HG03354 (cell line): ENCODE results near the gene GPR139.

Source experiments
- ATAC-seq: cut with Tn5 transposase; IDR thresholded peaks from one replicate; pipeline ENCODE4 v1.9.1; 2021; ENCODE audit warnings: mild to moderate bottlenecking; ENCODE audit not compliant: unreplicated experiment, poor library complexity, severe bottlenecking

Gene GPR139

DNA sequence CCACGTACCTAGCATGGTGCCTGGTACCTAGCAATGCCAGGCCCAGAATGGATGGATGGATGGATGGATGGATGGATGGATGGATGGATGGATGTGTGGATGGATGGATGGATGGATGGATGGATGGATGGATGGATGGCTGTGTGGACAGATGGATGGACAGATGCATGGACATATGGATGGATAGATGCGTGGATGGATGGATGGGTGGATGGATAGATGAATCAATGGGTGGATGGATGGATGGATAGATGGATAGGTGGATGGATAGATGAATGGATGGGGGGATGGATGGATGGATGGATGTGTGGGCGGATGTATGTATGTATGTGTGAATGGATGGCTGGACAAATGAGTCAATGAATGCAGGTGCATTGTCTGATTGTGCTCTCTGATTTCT, 12.6 kb downstream of the GPR139 start:
- no peak for ATAC-seq

DNA sequence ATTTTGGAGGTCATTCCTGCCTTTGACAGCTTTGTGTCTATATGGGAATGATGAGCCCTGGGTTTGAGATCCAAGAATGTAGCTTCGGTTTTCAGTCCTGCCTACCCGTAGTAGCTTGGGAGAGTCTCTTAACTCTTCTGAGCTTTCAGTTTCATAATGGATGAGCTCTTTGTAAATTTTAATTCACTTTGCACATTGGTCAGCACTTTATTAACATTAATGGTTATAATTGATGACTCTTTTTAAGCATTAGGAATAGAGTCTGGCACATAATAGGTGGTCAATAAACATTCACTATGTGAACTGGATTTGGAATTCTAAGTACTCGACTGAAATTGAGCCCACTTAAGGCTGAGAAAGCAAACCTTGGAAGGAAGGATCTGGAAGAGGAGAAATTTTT, 17.3 kb downstream of the GPR139 start:
- no peak for ATAC-seq

DNA sequence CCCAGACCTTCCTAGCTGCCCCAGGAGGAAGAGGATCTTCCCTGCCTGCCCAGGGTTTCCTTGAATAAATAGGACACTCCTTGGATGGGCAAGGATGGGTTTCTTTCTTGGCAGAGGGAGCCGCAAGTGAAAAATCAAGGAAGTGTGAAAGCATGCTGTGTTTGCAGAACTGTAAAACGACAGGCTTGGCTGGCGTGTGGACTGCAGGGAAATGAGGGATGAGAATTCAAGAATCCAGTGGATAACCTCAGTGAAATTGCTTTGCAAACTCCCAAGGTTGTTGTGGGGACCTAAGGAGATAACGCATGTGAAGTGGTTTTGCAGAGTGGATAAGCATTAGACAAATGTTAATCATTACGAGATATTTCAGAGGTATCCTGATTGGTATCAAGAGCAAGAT, 20.4 kb downstream of the GPR139 start:
- ATAC-seq = no peak

DNA sequence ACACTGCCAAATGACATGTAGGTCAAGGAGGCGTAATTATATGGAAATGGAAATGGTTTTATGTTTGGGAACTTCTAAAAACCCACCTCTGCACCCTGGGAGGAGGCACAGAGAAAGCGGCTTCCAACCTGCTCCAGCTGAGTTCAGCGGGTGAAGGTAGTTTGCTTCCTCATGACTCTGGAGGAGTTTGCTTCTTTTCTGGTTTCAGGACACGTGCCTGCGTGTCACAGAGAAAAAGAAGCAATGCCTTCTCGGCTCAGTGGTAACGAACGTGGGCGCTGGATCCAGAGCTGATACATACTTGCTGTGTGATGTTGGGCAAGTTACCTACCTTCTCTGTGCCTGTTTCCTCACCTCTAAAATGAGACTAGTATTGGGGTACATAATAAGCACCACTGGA, 22.1 kb downstream of the GPR139 start:
- ATAC-seq = no peak

DNA sequence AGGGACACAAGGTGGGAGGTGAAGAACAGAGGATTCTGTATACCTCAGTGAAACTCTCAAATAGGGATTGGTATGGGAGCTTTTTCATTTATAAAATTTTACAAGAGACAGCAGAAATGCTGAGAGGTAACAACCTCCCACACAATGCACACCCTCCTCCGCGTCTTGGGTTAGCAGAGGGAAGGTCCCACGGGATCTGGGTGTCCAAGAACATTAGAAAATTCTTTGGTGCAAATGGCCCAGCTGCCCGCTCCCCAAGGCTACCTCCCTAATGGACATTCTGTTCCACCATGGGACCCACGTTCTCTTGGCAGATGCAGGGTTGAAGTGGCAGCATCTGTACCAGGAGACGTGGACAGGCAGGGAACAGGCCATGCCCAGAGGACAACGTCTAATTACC, 22.5 kb downstream of the GPR139 start:
- no peak for ATAC-seq

DNA sequence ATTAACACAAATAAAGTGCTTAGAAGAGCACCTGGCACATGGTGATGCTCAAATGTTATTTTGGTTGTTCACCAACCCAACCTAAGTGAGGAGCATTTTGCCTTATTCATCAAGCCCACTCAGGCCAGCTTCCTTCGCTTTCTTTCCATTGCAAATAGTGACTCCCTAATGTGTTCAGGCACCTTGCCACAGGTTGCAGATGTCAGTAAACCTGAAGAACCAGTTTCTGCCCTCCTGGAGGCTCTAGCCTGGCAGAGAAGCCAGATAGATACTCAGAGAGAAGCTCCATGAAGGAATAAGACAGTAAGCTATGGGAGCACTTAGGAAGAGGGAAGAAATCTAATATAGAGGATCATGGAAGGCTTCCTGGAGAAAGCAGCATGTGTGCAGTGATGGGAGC, 23.9 kb downstream of the GPR139 start:
- no peak for ATAC-seq

DNA sequence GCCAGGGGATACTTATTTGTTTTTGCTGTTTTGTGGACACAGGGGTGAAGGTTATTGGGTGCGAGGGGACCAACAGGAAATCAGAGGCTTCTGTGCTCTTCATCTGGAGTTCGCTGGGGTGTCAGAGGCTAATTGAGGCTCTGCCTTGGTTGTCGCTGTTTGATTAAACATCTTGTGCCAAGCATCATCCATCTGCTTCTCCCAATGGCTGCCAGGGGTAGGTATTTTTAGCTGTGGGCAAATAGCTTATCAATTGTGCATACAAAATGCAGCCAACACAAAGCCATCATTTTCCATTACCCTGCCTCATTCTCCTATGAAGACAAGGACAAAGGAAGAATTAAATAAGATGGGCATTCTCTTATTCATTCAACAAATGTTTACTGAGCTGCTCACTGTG, 27.8 kb downstream of the GPR139 start:
- no peak for ATAC-seq

DNA sequence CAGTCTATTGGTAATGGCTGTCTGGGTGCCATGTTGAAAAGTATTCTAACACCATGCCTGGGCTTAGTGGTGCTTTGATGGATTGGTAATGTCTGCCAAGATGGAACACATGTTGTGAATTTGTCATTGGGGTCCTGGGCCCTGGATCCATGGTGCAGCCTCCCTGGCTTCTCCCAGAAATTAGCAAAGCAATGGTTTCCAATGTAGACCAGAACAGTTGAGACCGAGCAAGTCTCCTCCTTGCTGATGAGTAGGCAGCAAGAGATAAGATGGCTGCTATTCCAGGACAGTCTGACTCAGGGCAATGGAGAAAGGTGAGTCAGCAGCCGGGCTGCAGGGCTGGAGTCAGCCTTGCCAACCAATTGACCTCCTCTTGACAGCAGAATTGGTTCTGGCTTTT, 30.8 kb downstream of the GPR139 start:
- no peak for ATAC-seq

DNA sequence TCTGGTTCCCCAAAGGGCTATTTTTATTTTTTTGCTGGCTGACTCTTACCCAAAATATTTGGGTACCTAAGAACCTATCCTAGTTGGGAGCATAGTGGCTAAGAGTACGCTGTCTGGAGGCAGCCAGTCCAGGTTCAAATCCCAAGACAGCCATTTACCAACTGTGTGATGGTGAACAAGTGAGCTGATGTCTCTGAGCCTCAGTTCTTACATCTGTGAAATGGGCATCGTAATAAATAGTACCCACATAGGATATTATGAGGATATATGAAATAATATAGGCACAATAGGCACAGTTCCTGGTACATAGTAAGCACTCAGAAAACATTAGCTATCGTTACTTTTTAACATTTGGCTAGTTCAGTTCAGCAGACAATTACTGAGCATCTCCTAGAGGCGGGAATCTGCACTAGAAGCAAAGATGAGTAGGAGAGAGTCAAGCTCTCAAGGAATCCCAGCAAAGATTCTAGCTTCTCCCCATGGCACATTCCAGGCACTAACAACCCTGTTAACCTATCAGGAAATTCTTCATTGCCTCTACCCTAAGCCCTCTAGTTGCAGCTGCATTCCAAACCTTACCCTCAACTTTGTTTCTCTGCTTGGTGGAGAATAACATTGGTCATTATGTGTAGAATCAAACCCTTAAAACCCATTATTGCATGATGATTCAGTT, 31.6 kb downstream of the GPR139 start:
- no peak for ATAC-seq

DNA sequence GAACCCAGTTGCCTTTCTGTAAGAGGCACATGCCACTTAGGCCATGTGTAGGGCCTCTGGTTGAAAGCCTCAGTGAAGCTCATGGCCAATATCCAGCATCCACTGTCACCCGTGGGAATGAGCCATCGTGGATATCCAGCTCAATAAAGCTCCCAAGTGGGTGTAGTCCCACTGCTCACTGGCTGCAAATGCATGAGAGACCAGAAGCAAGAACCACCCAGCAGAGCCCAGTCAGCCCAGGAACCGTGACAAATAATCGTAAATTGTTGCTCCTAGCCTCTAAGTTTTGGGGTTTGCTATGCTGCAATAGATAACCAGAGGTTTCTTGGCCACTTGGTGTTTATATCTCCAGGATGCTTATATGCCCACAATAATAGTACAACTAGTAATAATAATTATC, 33.7 kb downstream of the GPR139 start:
- ATAC-seq = no peak

DNA sequence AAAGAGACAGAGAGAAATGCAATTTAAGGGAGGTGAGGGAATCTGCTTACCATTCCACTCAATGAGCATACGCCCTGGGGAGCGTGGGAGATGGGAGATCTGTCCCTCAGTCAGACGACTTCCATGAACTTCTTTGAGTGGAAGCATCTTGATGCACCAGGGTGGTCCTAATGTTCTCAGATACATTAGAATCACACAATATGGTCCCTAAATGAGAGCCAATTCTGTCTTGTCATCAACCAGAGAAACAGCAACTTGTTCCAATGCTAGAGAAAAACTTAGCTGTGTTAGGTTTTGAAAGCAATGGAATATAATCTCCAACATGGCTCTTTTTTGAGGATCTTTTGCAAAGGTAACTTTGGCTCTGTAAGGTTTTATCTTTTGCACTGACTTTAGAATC, 44.1 kb downstream of the GPR139 start:
- no peak for ATAC-seq

DNA sequence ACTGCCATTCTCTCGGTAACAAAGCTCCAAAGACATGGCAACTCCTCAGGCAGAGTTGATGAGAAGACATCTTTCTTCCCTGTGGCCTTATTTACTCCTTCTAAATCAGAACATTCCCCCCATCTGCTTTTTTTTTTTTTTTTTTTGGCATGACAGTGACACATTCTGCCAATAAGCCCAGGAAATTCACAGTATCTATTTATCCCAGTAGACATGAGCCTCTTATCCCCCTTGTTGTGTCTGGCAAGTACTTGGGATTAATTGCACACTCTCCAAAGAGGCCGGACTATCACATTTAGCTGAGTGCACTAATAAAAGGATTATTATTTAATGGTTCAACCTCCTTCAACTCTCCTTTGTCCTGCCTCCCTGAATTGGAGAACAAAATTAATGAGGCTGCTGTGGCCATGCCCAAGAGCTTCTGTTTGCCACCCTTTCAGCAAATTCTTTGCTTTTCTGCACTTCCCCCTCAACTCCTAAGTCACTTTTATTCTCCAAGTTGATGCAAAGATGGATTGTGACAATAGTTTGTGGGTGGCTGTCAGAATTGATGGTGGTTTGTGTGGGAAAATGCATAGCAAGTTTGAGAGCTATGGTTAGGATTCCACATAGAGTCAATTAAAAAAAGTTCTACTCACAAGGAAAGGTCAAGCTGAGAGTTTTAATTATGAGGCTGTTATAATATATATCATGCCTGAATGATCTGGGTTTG, 47.2 kb downstream of the GPR139 start:
- no peak for ATAC-seq

DNA sequence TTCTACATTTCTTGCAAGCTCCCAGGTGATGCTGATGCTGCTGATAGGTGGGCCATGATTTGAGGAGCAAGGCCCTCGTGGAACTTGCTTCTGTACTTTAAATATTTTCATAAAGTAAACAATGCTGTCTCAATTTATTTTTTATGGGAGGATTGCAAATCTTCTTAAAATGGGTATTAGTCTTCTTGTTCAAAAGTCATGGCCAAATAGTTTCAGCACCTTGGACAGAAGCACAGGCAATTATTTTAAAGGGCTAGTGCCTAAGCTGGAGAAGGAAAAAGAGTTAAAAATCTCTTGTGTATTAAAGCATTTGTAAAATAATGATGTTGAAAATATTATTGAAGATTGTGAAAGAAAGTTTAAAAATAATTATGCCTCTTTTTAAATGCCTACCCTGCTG, 50.5 kb downstream of the GPR139 start:
- ATAC-seq = no peak

DNA sequence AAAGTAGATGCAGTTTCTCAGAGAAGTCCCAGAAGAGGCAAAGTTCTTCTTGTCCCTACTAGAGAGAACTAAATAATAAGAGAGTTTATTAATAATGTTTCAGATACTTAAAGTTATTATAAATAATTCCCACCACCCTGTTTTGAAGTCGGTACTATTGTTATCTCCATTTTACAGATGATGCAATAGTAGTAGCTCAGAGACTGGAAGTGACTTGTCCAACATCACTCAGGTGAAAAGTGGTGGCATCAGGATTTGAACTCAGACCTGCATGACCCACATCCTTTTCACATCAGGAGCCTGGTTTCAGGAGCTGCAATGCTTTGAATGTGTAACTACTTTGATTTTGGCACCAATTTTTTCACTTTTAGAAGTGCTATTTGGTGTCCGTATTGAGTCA, 52.7 kb downstream of the GPR139 start:
- ATAC-seq = no peak

DNA sequence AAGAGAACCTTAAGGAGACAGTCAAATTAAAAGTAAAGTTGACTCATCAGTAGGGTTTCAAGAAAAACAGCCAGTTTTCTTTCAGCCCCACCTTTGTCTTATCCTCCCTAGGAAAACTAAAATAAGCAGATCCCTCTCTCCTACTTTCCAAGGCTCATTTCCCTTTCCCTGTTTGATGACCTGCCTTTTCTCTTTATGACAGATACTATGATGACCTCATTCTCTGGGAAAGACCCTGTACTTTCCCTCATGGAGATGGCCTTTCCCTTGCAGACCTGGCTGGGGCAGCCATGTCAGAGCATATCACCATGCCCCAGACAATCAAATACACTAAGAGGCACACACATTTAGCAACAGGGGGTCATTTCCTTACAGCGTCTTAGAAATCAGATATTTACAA, 53.6 kb downstream of the GPR139 start:
- no peak for ATAC-seq

DNA sequence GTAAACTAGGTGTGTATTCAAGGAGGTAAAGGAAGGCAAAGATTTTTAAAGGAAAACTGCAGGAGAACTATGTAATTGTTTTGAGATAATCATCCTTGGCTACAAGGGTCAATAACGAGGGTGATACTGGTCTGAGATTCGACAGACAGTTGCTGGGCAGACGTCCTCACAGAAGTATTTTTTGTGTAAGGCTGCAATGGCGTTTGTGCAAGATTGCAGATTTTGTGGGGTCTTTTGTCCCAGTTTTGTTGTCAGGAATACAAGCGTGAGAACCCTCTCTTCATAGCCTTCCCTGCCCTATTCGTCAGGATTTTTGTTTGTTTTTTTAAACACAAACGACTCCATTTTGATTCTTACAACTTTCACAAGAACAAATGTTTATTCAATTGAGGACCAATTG, 57.5 kb downstream of the GPR139 start:
- ATAC-seq = no peak

DNA sequence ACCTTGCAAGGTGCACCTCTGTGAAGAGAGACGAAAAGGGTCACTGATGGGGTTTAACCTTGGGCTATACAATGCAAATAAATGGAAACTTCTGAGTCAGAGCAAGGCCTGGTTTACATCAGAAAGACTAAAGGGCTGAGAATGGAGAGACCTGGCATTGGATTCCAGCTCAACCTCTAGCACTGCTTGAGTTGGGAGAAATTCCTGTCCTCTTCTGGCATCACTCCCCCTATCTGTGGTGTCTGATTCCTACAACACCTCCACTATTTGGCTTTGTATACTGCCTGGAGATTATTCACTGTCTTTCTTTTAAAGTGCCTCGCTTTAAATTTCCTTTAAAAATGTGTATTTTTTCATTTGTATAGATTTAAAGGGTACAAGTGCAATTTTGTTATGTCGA, 68.8 kb downstream of the GPR139 start:
- no peak for ATAC-seq

DNA sequence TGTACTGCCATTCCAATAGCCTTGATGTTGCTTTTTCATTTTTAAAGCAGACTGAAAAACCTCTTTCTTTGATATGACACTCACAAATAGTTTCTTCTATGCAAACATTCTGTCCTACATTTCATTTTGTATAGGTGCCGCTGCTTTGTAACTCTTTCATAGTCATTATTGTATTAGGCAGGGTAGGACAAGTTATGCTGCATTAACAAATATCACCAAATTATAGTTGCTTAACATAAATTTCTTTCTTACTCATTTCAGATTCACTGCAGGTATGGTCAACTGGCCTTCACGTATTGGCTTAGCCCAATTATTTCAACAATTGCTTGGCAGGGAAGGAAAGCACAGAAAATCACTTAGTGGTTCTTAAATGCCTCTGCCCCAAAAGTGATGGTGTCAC, 70.8 kb downstream of the GPR139 start:
- ATAC-seq = no peak

DNA sequence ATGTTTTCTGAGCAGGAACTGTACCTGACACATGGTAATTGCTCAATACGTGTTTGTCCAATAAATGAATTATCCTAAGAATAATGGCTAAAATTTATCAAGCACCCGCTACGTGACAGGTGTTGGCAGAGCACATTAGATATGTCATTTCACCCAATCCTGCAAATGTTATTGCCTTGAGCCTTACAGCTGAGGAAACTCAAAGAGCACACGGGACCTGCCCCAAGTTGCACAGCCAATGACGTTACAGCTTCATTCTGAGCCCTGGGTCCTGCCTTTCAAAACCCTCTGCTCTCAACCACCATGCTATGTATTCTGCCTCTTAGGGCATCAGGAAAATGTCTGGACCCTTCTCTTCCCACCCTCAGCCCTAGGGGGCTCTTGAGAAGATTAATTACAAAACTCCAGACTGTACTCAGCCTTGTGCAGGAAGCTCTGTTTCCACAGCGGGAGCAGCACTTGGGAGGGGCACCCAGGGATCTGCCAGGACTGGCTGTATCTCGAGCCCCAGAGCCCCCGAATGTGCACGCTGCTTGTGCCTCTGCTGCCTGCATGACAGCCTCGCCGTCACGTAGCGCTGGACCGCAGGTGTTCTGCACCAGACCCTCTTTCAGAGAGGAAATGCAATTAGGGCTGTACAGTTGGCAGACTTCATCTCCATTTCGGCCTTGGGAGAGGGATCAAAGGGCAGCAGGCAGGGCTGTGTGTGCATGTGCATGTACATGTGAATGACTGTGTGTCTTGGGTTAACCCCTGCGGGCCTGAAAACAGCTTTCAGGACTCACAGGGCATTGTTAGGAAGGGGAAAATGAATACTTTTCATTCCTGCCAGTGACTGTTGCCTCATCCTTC, 71.6 kb downstream of the GPR139 start:
- ATAC-seq = no peak

DNA sequence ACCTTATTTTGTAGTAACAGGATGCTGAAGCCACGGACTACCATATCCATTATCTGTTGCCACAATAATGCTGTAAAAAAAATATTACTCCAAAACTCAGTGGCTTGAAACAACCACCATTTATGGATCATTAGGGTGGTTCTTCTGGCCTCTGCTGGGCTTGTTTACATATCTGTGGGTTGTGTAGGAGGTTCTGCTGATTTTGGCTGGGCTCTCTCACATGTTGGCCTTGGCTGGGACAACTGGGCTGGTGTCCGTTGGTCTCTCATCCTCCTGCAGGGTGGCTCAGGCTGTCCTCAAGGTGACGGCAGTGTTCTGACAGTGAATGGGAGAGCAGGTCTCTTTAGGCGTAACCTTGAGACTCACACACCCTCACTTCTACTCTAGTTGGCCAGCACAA, 76.0 kb downstream of the GPR139 start:
- ATAC-seq = no peak

DNA sequence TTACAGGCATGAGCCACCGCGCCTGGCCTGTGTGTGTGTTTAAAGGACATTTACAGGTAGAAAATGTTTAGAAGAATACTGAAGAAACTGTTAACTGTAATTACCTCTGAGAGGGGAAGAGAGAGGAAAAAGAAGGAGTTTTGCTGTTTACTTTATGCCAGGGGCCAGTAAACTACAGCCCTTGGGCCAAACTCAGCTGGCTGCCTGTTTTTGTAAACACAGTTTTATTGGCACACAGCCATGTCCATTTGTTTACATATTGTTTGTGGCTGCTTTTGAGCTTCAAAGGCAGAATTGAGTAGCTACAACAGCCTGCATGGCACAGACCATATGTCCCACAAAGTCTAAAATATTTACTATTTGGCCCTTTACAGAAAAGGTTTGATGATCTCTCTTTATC, 76.4 kb downstream of the GPR139 start:
- ATAC-seq = no peak
